Omental fat pad (tissue), 4 donors: Measurements from ENCODE around the gene PLVAP. TPM values are rescaled to one million over a fixed set of nuclear protein-coding genes. Genes with fewer than 3 reads are reported as not detected.

Experiments used
- ATAC-seq: fragments of 150-250 bp; one replicate; pipeline ENCODE4 v1.9.1; 2016; ENCODE audit warnings: mild to moderate bottlenecking, moderate library complexity; ENCODE audit not compliant: low FRiP score
- DNase-seq: peaks from one replicate; pipeline ENCODE4 v3.0.0-alpha.2; 2019; ENCODE audit warnings: low spot score
- total RNA-seq, 4 donors: library from RNA; depleted of rRNA; stranded (reverse); fragments of >200 nt; gene quantifications; one replicate each; pipeline ENCODE4 v1.1.0, GENCODE V29; 2016
- TF ChIP-seq, protein P1 (sequence below), 3 donors: fragments of 450-650 bp; IDR thresholded peaks; one replicate each; pipeline ENCODE4 v1.5.1; 2016 to 2017; ENCODE audit warnings: antibody characterized with exemption in 3 of 3, mild to moderate bottlenecking in 3 of 3, moderate library complexity in 2 of 3

Gene PLVAP
- total RNA-seq, 4 donors from 2014 or later: 39.7 to 139 (median 114) TPM

DNA sequence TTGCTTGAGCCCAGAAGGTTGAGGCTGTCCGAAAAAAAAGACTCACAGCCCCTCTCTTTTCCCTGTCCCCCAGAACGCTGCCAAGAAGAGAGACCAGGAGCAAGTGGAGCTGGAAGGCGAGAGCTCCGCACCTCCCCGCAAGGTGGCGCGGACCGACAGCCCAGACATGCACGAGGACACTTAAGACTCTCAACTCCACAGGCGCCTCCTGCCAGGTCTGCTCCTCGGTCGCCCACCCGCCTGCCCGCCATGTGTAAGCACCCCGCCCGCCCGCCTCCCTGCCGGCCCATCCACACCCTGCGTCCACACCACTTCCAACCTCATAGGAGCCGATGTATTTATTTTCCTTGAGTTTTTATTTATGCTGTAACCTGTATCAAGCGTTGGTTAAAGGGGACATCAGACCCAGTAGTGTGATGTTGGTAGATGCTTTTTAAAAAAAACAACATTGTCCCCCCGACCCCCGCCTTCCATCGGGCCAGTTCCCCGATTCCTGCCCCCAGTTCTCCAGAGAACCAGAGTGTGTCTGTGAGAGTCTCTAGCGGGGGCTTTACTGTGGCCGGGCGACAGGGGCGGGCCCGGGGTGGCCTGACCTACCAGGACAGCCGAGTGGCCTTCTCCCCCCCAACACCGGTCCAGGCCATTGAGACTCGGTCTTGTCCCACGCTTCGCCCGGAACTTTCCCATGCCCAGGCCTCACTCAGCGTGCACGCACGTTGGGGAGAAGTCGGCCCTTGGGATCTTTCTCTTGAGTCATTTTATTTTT lies 57.5 kb downstream of the PLVAP start:
- ATAC-seq: no peak
- TF ChIP-seq, protein P1, sequence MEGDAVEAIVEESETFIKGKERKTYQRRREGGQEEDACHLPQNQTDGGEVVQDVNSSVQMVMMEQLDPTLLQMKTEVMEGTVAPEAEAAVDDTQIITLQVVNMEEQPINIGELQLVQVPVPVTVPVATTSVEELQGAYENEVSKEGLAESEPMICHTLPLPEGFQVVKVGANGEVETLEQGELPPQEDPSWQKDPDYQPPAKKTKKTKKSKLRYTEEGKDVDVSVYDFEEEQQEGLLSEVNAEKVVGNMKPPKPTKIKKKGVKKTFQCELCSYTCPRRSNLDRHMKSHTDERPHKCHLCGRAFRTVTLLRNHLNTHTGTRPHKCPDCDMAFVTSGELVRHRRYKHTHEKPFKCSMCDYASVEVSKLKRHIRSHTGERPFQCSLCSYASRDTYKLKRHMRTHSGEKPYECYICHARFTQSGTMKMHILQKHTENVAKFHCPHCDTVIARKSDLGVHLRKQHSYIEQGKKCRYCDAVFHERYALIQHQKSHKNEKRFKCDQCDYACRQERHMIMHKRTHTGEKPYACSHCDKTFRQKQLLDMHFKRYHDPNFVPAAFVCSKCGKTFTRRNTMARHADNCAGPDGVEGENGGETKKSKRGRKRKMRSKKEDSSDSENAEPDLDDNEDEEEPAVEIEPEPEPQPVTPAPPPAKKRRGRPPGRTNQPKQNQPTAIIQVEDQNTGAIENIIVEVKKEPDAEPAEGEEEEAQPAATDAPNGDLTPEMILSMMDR (IDR thresholded peaks at IDR 0.05): no peak
- DNase-seq: no peak

DNA sequence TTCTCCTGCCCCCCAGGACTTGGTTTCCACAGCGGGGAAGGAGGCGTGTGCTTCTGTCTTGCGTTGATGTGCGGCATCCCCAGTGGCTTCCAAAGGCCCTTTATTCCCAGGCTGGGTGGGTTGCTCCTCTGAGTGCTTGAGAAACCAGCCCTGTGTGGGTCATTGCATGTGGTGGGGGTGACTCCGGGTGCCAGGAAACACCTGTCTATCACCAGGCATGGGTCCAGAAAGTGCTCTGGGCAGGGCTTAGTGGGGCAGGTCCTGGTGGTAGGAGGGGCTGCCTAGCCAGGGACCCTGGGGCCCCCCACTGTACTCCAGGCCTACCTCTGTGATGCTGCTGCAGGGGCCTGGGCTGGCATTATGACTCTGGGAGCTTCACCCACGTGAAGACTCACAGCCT lies 58.2 kb downstream of the PLVAP start:
- no peak for DNase-seq
- TF ChIP-seq, protein P1 (IDR thresholded peaks at IDR 0.05): no peak
- no peak for ATAC-seq

DNA sequence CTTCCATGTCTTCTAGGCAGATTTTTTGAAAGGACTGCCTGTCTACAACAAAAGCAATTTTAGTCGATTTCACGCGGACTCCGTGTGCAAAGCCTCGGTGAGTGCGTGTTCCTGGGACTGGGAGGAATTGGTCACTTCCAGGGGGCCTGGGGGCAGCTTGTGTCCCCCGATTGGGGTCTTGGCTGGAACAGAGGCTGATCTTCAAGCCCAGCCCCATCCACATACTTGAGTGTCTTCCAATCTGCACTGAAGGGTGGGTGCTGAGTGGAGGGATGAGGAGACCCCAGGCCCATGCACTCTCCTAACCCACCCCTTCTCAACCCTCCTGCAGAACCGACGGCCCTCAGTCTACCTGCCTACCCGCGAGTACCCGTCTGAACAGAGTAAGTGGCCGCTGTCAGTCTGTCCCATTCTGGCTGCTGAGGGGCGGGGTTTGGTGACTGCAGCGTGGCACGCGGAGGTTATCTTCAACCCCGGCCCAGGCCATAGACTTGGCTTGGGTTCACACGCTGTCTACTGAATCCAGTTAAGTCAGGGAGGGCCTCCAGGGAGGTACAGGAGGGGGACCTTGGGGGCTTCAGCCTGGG lies 63.0 kb downstream of the PLVAP start:
- TF ChIP-seq, protein P1 (IDR thresholded peaks at IDR 0.05): no peak
- no peak for ATAC-seq
- DNase-seq: no peak

DNA sequence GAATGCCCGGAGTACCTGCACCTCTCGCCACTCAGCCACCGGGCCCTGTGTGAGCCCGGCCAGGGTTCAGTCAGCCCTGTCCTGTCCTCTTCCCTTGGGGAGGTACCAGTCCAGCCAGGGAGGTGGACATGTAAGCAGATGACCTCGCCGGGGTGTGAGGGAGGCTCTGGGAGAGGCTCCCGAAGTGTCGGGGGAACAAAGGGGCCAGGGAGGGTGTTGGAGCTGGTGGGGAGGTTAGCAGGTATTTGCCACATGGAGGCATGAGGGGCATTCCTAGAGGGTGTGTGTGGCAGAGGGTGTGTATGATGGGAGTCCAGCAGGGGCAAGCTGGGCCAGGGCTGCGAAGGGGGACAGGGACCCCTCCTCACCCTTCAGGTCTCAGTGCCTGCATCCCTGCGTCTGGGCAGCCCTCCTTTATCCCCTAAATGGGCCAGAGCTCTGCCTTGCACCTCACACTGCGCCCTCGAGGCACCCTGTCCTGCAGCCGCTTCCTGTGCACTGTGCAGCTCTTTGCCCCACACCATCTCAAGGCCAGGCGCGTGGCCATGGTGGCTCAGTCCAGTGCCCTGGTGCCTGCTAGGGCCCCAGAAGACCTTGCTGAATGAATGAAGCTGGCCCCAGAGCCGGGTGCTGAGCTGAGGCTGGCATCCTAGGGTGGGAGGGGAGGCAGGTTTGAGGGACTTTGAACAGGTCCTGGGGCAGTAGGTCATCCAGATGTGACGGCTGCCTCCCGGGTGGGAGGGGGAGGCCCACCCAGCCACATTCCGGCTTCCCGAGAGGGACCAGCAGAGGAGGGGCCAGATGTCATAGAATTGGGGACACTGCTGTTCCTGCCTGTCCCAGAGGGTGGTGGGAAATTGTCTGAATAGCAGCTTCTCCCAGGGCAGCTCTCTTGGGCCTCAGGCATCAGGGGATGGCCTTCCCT lies 64.7 kb downstream of the PLVAP start:
- ATAC-seq (no peak), DNase-seq (no peak)
- TF ChIP-seq, protein P1 (IDR thresholded peaks at IDR 0.05): no peak

DNA sequence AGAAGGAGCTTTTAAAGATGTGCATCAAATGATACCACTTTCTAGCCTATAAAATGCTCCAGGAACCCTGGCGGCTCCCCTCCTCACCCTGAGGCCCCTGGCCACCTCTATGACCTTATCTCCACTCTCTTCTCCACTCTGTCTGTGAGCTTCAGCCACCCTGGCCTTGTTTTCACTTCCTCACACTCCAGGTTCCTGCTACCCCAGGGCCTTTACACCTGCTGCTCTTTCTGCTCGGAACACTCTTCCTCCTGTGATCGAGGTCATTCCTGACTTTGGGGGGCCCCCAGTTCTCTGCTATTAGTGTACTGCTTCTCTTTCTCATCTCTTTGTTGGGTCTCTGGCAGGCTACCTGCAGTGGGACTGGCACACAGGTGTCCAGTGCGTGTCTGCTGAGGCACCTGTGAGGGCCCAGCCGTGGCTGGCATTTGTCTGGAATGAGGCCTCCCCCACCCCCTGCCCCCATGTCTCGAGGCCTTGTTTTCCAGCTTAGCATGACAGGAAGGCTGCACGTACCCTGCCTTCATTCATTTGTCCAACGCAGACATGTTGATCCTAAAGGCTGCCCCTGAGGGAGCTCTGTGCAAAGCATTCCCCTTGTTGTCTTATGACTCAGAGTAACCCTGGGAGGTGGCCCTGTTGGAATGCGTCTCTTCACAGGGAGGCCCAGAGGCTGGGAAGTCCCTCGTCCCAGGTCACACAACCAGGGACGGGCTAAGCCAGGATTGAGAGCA lies 65.5 kb downstream of the PLVAP start:
- ATAC-seq: no peak
- no peak for DNase-seq
- TF ChIP-seq, protein P1 (IDR thresholded peaks at IDR 0.05): no peak

DNA sequence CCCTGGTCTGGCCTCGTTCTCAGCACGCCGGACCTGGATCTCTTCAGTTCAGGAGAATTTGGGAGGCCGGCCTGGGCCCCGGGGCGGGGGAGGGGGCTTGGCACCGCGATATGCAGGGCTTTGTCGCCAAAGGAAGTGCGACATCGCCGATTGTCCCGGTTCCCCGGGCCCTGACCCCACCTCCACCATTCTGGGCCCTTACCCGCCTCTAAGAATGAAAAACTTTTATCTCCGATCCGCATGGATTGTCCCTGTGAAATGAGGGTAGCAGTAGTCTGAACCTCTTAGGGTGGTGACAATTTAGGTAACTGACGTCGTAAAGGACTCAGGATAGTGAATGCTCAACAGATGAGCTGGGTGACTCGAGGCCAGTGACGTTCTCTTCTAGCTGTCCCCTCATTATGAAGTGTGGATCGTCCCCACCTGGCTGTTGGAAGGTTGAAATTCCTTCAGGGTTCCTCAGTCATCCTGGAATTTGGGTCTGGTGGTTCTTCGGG lies 67.1 kb downstream of the PLVAP start:
- TF ChIP-seq, protein P1 (IDR thresholded peaks at IDR 0.05): no peak
- DNase-seq (no peak), ATAC-seq (no peak)
